ENCODE data around the gene EGFL7. TPM values are rescaled to one million over a fixed set of nuclear protein-coding genes. Genes with fewer than 3 reads are reported as not detected.

The EGFL7 gene
- polyA plus RNA-seq, 1 experiment, result 3.9 TPM

DNA sequence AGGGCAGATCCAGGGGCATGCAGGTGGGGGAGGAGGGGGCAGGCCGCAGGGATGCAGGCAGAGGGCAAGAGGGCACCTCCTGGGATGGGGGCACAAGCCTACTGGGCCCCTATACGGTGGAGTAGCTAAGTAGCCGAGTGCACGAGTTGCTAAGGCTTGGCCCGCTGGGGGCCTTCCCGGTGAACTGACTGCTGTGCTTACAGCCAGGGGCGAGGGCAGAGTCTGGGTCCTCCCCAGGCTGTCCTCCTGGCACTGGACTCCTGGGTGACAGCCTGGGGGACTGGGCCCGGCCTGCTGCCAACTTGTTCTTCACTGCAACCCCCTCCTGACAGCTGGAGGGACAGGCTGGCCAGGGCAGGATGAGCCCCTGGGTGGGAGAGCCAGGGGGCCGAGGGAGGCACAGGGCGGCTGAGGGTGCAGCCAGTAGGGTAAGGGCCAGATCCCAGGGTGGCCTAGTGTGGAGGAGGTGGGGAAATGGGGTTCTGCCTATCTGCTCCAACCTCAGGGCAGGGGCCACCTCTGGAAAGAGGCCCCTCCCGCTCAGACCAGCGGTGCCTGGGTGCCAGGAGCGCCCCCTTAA is 1.7 kb upstream of the EGFL7 start:
- H3K4me3 ChIP-seq (ENCODE audit: low read depth, low read length), result no peak overlapping the region
- no peak for DNase-seq (ENCODE audit: low read depth, low spot score)
- TF ChIP-seq, protein P1, sequence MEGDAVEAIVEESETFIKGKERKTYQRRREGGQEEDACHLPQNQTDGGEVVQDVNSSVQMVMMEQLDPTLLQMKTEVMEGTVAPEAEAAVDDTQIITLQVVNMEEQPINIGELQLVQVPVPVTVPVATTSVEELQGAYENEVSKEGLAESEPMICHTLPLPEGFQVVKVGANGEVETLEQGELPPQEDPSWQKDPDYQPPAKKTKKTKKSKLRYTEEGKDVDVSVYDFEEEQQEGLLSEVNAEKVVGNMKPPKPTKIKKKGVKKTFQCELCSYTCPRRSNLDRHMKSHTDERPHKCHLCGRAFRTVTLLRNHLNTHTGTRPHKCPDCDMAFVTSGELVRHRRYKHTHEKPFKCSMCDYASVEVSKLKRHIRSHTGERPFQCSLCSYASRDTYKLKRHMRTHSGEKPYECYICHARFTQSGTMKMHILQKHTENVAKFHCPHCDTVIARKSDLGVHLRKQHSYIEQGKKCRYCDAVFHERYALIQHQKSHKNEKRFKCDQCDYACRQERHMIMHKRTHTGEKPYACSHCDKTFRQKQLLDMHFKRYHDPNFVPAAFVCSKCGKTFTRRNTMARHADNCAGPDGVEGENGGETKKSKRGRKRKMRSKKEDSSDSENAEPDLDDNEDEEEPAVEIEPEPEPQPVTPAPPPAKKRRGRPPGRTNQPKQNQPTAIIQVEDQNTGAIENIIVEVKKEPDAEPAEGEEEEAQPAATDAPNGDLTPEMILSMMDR (IDR thresholded peaks at IDR 0.05; ENCODE audit: low read depth, low read length), result no peak
- H3K27me3 ChIP-seq (ENCODE audit: control insufficient read depth, insufficient read depth, low read length), result peaks cover 36% of the 10 kb centered on the region
- H3K9me3 ChIP-seq (ENCODE audit: control insufficient read depth, insufficient read depth, low read length), result peaks cover 7% of the 10 kb centered on the region
- no peak overlapping the region for H3K27ac ChIP-seq (ENCODE audit: low read depth, low read length)
- POLR2A ChIA-PET, result no interaction called here
- CTCF ChIA-PET, result interaction anchor here (0.7 kb wide), 1 partner anchor 11 kb away, joined by 5 read pairs; no protein-coding TSS in a partner anchor

DNA sequence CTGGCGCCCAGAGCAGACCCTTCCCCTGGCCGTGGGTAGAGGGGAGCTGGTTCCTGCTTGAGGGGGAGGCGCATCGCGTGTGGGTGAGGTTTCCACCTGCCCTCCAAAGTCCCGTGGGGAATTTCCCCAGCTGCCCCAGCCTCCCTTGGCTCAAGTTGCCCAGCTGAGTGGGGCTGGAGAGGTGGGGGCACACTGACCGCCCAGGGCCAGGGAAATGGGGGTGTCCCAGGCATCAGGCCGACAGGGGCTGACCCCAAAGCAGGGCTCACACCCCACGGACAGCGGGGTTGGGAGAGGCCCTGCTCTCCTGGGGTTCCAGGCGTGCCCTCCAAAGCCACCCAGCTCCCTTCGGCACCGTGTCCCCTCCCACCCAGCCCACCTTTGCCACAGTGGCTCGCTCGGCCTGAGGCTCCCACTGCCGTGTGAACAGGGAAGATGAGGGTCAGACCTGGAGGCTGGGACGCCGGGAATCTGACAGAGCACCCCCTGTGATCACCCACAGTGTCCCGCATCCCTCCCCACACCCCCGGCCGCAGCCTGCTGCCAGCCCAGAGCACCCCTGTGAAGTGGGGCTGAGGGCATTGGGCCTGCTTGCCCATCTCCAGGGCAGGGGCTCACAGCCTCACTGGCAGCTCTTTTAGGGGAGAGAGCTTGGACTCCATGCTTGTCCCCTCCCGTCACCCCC is 933 bp upstream of the EGFL7 start:
- ChIA-PET CTCF (interaction anchor here (0.7 kb wide), 1 partner anchor 10 kb away, joined by 5 read pairs; no protein-coding TSS in a partner anchor), POLR2A (no interaction called here)
- H3K27me3 ChIP-seq (ENCODE audit: control insufficient read depth, insufficient read depth, low read length), result peaks cover 38% of the 10 kb centered on the region
- H3K9me3 ChIP-seq (ENCODE audit: control insufficient read depth, insufficient read depth, low read length), result peaks cover 7% of the 10 kb centered on the region
- TF ChIP-seq, protein P1 (IDR thresholded peaks at IDR 0.05; ENCODE audit: low read depth, low read length), result no peak
- DNase-seq (ENCODE audit: low read depth, low spot score), result no peak
- H3K27ac ChIP-seq (ENCODE audit: low read depth, low read length), result no peak overlapping the region
- no peak overlapping the region for H3K4me3 ChIP-seq (ENCODE audit: low read depth, low read length)

DNA sequence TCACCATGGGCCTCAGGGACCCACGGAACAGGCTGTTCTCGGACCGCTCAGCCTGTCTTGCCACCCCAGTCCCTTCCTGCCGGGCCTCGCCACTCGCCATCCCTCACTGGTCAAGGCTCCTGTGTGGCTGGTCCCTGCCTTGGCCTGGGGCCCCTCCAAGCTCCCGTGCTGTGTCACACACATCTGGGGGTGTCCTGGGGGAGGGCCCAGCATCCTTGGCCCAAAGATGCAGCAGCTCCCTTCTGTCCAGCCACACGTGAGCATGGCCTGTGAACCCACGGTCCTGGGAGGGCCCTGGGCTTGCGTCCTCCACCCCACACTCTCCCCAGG is 425 bp upstream of the EGFL7 start:
- Histone ChIP-seq H3K4me3 (ENCODE audit: low read depth, low read length) (no peak overlapping the region), H3K9me3 (ENCODE audit: control insufficient read depth, insufficient read depth, low read length) (peaks cover 7% of the 10 kb centered on the region), H3K27ac (ENCODE audit: low read depth, low read length) (no peak overlapping the region), H3K27me3 (ENCODE audit: control insufficient read depth, insufficient read depth, low read length) (peaks cover 42% of the 10 kb centered on the region)
- TF ChIP-seq, protein P1 (IDR thresholded peaks at IDR 0.05; ENCODE audit: low read depth, low read length), result no peak
- DNase-seq (ENCODE audit: low read depth, low spot score), result no peak
- ChIA-PET POLR2A (no interaction called here), CTCF (no interaction called here)

DNA sequence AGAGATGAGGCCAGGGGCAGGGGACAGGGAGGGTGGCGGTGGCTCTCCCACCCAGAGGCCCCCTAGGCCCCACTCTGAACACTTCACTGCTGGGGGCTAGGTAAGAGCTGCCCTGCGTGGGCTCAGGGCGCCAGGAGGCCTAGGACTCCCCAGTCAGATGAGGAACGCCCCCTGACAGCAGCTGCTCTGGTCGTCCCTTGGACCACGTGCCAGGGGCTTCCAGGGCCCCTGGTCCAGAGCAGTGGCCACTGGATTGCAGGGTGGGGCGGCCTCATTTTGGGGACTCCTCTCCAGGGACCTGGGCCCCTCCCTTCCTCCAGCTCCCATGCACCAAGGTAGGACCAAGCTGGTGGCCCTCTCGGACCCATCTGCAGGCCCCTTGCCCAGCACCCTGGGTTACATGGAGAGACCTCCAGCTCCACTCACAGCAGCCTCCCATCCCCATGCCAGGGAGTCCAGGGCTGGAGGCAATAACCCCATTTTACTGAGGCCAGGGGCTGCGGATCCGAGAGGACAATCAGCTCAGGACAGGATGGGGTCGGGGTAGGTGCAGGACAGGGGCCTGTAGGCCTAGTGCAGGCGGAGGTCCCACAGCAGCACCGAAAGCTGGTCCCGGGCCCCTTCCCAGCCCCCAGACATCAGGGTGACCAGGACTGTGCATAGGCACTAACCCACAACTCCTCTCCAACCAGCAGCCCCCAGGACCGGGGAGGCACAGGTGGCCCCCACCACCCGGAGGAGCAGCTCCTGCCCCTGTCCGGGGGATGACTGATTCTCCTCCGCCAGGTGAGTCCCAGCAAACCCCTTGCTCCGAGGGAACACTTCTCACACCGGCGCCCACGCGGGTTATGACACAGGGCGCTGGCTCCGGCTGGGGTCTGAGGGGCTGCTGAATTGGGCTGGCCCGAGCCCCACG is 1.5 kb downstream of the EGFL7 start:
- Histone ChIP-seq H3K27me3 (ENCODE audit: control insufficient read depth, insufficient read depth, low read length) (peaks cover 30% of the 10 kb centered on the region), H3K27ac (ENCODE audit: low read depth, low read length) (no peak overlapping the region), H3K9me3 (ENCODE audit: control insufficient read depth, insufficient read depth, low read length) (no peaks in the 10 kb centered on the region; the same call in 1 of the 2 replicates), H3K4me3 (ENCODE audit: low read depth, low read length) (no peak overlapping the region)
- ChIA-PET POLR2A (no interaction called here), CTCF (no interaction called here)
- DNase-seq (ENCODE audit: low read depth, low spot score), result no peak
- TF ChIP-seq, protein P1 (IDR thresholded peaks at IDR 0.05; ENCODE audit: low read depth, low read length), result no peak
